Stimulated activated CD8-positive, alpha-beta memory T cell treated with anti-CD3 and anti-CD28 coated beads, Interleukin-7, amount 100 ng/mL, for 48 hours (primary cell): ENCODE measurements around the gene ABHD4.

Source experiments
- DNase-seq, 2 donors: peaks; one replicate each; pipeline ENCODE4 v3.0.0-alpha.2; 2020; ENCODE audit warnings: low read depth in 1 of 2; ENCODE audit errors: extremely low read depth in 1 of 2

ABHD4 gene

DNA sequence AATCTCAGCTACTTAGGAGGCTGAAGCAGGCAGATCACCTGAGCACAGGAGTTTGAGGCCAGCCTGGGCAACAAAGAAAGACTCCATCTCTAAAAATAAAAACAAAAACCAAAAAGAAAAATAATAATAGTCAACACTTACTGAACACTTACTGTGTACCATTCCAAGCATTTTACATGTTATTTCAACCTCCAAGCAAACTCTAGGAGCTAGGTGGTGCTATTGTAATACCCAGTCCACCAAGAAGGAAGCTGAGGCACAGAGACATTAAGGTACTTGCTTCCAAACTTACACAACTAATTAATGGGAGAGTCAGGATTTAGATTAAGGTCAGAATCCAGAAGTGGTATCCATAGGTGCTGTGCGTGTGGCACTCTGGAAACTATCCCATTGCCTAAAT is 59.8 kb downstream of the ABHD4 start:
- no peak for DNase-seq

DNA sequence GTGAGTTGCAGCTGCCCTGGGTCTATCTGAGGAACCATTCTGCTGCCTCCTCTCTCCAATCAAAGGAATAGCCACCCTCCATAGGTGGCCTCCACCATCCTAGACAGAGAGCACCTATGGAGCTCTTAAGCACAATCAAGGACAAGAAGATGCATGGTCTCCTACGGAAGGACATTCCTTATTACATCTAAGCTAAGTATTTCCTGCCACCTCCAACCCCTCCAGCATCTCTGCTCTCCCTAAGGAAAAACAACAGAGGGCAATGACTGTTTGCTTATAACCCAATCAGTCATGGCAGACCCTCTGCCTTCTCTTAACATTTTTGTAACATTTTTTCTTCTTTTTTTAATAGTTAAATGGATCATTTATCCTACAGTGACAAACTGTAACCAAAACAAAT is 60.8 kb downstream of the ABHD4 start:
- DNase-seq, result no peak

DNA sequence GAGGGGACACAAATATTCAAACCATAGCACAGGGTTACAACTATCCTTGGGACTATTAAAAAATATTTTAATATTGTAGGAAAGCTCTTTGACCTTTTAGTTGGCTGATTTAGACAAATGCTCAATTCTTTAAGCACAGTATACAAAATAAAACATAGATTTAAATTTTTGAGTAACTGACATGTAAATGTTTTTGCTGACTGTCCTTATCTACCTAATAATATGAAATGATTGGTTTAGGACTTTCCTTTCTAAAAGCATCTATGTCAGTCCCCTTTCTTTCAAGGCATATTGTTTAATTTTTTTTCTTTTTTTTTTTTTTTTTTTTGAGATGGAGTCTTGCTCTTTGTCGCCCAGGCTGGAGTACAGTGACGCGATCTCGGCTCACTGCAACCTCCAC is 62.6 kb downstream of the ABHD4 start:
- no peak for DNase-seq
